ENCODE measurements around the gene NME4.

The NME4 gene

GRCh38 chr16:379183-379960, 17.6 kb upstream of the NME4 start:
- peak; percentile 94 for DNase-seq (ENCODE audit: low read depth)
- H3K4me3 ChIP-seq (ENCODE audit: low read depth, low read length), result peak overlapping the region; percentile 33
- TF ChIP-seq CTCF (IDR thresholded peaks at IDR 0.05; ENCODE audit: control insufficient read depth, extremely low read depth, insufficient read depth), result no peak

GRCh38 chr16:379961-380761, 16.8 kb upstream of the NME4 start:
- TF ChIP-seq CTCF (IDR thresholded peaks at IDR 0.05; ENCODE audit: control insufficient read depth, extremely low read depth, insufficient read depth), result no peak
- DNase-seq (ENCODE audit: low read depth), result no peak
- peak overlapping the region; percentile 85 for H3K4me3 ChIP-seq (ENCODE audit: low read depth, low read length)

- H3K4me3 ChIP-seq (ENCODE audit: low read depth, low read length), result peak overlapping the region; percentile 85
- no peak for DNase-seq (ENCODE audit: low read depth)
- TF ChIP-seq CTCF (IDR thresholded peaks at IDR 0.05; ENCODE audit: control insufficient read depth, extremely low read depth, insufficient read depth), result no peak
Measured at GRCh38 chr16:380762-381011, 16.3 kb upstream of the NME4 start.

GRCh38 chr16:381012-381788, 15.8 kb upstream of the NME4 start:
- H3K4me3 ChIP-seq (ENCODE audit: low read depth, low read length), result peak overlapping the region; percentile 85
- no peak for DNase-seq (ENCODE audit: low read depth)
- no peak for TF ChIP-seq CTCF (IDR thresholded peaks at IDR 0.05; ENCODE audit: control insufficient read depth, extremely low read depth, insufficient read depth)

- no peak for DNase-seq (ENCODE audit: low read depth)
- TF ChIP-seq CTCF (IDR thresholded peaks at IDR 0.05; ENCODE audit: control insufficient read depth, extremely low read depth, insufficient read depth), result no peak
- peak within 1 kb of the TSS; percentile 85 for H3K4me3 ChIP-seq (ENCODE audit: low read depth, low read length)
Measured at GRCh38 chr16:381789-382717, 14.9 kb upstream of the NME4 start, which contains the start of gene PGAP6. TSS of gene PGAP6 (minus strand) at chr16:381978. CDS start at chr16:381821, 157 bp downstream.
